Pons (tissue), 1 donor: ENCODE results near the gene TBCA.

Experiments
- DNase-seq: peaks from one replicate; pipeline ENCODE4 v3.0.0-alpha.2; 2016; ENCODE audit warnings: low spot score

The TBCA gene, protein sequence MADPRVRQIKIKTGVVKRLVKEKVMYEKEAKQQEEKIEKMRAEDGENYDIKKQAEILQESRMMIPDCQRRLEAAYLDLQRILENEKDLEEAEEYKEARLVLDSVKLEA

DNA sequence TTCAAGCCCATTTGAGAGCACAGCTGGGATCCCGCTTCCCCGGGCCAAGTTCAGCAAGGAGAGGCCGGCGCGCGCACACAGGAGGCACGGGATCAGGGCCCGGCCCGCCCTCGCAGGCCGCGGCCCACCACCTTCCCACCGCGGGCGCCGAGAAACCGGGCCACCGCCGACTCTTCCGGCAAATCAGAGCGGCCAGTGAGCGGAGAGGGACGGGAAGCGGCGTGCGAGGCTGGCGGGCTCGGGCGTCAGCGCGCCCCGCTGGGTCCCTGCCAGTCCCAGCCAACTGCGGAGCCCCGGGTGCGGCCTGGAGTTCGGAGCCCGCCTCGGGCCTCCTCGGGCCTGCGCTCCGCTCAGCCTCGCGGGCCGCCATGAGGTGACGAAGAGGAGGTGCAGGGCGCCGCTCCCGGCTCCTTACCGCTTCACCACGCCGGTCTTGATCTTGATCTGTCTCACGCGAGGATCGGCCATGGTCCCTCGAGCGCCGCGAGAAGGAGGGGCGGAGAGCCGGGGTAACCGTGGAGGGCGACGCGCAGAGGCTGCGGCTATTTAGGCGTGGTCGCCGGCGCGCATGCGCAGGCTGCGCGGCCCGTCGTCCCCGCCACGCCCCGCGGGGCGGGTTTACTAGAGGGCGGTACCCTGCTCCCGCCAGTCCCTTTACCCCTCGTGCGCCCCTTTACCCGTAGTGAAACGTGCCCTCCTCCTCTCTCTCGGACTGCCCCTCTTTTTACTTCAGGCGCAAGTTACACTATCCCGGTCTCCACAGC is at the start of gene TBCA:
TSS of gene TBCA (minus strand) at position 550 of the 764 bp plus-strand sequence. CDS start at position 468, 82 bp downstream.
- DNase-seq = peak; percentile 89

DNA sequence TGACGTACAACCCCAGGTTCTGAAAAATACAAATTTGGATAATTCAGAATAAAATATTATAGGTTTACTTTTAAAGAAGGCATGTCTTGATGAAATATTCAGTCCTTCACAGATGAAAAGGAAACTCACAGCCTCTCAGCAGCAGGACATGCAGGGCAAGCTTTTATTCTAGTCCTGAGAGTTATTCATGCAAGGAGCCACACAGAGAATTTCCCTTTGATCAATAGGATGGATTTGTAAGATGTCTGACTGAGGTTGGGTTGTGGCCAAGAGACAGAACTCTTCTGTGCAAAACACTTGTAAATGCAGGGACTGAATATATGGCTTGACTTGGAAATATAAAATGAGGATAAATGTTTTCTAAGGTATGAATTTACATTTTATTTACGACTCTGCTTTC is 48.8 kb upstream of the TBCA start:
- no peak for DNase-seq

DNA sequence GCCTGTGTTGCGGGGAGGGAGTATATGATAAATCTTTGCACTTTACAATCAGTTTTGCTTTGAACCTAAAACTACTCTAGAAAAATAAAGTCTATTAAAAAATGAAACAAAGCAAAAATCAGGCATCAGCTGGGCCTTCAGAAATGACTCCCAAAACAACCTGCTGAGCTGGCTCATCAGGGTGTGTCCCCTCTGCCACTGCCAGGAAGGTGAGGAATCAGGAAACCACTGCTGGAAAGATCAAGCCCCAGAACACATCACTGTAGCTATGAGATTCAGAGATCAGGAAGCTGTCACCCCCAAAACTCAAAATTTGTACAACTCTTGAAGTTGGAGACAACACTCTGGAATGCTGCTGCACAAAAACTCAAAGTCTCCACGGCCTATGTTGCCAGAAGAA is 40.5 kb upstream of the TBCA start:
- DNase-seq = no peak

DNA sequence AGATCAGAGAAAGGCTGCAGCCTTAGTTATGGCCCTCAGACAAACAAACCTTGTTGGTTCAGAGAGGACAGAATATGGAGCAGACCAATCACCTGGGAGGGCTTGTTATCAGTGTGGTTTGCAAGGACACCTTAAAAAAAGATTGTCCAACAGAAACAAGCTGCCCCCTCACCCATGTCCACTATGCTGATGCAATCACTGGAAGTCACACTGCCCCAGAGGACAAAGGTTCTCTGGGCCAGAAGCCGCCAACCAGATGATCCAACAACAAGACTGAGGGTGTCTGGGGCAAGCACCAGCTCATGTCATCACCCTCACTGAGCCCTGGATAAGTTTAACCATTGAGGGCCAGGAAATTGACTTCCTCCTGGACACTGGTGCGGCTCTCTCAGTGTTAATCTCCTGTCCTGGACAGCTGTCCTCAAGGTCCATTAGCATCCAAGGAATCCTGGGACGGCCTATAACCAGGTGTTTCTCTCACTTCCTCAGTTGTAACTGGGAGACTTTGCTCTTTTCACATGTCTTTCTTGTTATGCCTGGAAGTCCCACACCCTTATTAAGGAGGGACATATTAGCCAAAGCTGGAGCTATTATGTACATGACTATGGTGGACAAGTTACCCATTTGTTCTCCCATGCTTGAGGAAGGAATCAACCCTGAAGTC is 36.9 kb upstream of the TBCA start:
- DNase-seq = no peak

DNA sequence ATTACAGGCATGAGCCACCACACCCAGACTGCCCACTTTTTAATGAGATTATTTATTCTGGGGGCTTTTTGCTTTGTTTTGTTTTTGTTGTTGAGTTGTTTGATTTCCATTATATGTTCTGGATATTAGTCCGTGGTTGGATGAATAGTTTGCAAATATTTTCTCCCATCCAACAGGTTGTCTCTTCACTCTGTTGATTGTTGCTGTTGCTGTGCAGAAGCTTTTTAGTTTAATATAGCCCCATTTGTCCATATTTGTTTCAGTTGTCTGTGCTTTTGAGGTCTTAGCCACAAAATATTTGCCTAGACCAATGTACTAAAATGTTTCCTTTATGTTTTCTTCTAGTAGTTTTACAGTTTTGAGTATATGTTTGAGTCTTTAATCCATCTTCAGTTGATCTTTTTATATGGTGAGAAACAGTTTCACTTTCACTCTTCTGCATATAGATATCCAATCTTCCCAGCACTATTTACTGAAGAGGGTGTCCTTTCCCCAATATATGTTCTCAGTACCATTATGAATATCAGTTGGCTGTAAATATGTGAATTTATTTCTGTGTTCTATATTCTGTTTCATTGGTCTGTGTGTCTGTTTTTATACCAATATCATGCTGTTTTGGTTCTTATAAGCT is 30.2 kb upstream of the TBCA start:
- no peak for DNase-seq

DNA sequence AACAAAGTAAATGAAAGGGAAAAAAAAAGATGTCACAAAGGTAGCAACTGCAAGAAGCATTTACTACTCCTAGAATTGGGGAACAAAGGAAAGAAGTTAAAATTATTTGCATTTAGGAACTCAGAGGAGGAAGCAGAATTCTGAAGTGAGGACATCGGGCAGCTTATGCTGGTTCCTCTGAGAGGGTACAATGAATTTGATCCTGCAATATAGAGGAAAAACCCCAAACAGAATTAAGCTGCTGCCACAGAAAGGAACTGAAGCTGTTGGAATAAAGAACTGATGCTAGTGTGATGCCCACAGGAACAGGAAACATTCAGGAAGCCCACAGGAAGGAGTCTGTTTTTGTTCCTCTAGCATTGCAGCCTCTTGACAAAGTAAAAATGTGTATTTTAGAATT is 22.3 kb upstream of the TBCA start:
- no peak for DNase-seq

DNA sequence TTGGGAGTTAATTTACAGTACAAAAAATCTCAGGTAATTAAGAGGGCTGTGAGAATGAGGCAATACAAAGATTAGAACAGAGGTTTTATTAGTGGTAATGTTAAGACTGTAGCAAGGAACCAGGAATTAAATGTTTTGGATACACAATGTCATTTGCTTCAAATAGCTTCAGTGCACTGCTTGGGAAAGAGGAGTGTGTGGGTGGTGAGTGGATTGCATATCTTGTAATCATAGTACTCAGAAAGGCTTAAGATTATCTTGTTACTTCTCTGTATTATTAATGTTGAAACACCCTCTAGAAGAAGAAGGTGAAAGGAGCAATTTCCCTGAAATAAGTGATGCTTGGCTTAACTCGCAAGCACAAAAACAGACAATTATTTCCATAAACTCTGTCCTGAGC is 21.0 kb upstream of the TBCA start:
- no peak for DNase-seq

DNA sequence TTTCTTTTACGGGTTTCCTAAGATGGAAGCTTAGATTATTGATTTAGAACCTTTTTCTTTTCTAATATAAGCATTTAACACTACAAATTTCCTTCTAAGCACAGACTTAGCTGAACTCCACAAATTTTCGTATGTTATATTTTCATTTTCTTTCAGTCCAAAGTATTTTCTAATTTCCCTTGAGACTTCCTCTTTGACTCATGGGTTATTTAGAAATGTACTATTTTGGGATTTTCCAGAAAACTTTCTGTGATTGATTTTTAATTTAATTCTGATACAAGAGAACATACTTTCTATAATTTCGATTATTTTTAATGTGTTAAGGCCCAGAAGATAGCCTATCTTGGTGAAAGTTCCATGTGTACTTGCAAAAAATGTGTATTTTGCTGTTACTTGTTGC is 19.7 kb upstream of the TBCA start:
- no peak for DNase-seq

DNA sequence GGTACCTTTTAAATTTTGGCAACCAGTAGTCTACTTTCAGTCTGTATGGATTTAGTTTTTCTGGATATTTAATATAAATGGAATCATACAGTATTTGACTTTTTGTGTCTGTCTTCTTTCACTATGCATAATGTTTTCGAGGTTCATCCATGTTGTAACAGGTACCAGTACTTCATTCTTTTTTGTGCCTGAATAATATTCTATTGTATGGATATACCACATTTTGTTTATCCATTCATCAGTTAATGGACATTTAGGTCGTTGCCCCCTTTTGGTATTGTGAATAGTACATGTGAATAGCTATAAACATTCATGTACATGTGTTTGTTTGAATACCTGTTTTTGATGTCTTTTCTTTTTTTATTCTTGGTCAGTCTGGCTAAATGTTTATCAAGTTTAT is 19.1 kb upstream of the TBCA start:
- DNase-seq = no peak

DNA sequence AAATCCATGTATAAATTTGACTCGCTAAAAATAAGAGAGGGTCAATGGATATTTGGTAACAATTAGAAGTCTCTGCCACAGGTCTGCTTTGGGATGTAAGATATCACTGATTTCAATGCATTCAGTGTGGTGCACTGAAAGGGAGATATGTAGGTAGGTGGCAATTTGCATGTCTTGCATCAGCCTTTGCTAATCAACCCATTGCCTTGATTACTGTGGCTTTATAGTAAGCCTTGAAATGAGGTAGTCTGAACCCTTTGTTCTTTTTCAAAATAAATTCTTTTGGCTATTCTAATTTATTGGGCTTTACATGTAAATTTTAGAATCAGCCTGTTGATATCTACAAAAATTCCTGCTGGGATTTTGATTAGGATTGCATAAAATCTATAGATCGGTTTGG is 15.8 kb upstream of the TBCA start:
- no peak for DNase-seq

DNA sequence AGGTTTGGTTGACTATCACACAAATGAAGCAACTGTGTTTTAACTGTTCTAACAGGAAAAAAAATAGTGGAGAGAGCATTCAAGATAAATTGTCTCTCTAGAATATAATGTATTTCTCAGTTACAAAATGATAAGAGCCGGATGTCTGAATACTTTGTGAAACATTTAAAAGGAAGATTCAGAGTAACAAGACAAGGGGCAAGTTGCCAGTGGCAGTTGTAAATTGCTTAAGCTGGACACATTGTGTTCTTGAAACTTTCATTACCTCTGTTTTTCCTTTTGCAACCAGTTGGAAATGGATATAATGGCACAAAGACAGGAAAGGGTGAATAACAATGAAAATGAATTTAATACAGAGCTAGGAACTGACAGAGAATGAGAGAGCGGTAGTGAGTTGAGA is 15.2 kb upstream of the TBCA start:
- DNase-seq = no peak

DNA sequence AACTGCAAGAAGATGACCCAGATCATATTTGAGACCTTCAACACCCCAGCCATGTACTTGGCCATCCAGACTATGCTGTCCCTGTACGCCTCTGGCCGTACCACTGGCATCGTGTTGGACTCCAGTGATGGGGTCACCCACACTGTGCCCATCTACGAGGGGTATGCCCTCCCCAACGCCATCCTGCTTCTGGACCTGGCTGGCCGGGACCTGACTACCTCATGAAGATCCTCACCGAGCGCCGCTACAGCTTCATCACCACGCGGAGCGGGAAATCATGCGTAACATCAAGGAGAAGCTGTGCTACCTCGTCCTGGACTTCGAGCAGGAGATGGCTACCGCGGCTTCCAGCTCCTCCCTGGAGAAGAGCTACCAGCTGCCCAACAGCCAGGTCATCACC is 9.1 kb upstream of the TBCA start:
- no peak for DNase-seq

DNA sequence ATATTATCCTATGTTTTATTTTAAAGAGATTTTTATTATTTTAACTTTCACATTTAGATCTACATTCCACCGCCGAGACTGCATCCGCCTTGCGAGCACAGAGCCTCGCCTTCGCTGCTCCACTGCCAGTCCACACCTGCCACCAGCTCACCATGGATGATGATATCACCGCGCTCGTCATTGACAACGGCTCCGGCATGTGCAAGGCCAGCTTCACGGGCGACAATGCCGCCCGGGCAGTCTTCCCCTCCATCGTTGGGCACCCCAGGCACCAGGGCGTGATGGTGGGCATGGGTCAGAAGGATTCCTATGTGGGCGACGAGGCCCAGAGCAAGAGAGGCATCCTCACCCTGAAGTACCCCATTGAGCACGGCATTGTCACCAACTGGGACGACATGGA is 8.6 kb upstream of the TBCA start:
- DNase-seq = no peak

DNA sequence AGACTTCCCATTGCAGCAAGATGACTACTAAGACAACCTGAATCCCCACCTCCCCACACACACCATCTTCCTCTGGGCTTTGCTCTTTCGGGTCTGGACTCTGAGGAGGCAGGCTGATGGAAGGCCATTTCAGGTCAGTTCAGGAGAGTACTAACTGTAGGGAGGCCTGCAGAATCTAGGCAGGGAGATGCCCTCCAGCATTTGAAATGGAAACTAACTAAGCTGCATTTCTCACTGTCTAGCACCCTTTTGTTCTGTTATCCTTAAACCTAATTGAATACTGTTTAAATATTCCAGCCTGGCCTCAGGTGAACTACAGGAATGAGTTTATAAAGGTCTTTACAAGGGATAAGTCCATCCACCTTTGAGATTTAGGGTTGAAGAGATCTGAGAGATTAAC is 4.9 kb upstream of the TBCA start:
- no peak for DNase-seq

DNA sequence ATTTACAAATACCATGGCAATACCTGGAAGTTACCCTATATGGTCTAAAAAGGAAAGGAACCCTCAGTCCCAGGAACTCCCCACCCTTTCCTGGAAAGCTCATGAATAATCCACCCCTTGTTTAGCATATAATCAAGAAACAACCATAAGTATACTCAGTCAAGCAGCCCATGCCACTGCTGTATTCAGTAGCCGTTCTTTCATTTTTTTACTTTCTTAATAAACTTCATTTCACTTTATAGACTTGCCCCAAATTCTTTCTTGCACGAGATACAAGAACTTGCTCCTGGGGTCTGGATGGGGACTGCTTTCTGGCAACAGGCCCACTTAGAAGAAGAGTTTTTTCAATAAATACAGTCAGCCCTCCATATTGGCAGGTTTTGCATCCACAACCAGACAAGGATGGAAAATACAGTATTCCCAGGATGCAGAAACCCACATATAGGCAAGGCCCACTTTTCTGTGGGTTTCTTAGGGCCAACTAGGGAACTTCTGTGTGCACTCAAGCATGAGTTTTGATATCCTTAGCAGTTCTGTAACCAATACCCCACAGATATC is 2.8 kb upstream of the TBCA start:
- DNase-seq = no peak

DNA sequence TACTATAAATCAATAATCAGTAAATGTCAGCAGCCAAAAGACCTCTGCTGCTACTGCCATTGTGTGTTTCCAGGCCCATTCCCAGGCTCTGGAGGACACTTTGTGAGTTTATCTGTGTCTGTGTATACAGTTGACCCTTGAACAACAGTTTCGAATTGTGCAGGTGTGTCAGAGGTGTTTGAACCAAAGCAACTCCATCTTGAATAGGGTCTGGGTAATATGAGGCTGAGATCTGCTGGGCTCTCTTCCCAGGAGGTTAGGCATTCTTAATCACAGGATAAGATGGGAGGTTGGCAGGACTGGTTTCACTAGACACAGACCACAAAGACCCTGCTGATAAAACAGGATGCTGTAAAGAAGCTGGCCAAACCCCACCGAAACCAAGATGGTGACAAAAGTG is 2.3 kb upstream of the TBCA start:
- DNase-seq = no peak

DNA sequence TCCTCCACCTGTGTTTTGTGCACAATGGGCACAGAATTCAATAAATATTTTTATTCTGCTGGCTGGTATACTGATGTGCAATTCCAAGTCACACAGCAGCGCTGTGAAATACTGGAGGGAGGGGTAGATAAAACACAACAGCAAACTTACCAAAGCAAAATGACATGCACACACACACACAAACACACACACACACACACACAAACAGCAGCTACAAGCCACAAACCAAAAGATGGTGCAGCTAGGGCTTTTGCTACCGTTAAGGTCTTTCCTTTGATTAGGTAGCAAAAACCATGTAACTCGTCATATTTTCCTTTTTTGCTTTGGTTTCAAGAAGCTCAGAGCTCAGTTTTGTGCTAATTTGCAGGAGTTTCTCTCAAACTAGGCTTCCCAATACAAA is 1.8 kb upstream of the TBCA start:
- DNase-seq = no peak

DNA sequence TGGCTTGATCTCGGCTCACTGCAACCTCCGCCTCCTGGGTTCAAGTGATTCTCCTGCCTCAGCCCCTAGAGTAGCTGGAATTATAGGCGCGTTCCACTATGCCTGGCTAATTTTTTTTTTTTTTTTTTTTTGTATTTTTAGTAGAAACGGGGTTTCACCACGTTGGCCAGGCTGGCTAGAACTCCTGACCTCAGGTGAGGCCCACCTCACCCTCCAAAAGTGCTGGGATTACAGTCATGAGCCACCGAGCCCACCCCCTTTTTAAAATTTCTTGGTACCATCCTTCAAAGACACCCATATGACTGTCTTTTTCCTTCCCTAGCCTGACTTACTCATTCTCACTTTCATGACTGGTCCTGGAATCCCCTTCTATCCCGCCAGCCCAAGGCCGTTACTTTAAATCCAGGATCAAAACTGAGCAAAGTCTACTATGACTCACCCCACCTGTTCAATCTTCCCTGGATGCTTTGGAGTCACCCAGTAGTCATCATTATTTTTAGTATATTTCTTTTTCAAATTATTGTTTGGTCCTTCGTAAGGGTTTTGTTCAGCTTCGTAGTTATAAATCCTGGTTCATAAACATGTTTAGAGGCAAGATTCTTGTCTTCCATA is 1.2 kb upstream of the TBCA start:
- no peak for DNase-seq

DNA sequence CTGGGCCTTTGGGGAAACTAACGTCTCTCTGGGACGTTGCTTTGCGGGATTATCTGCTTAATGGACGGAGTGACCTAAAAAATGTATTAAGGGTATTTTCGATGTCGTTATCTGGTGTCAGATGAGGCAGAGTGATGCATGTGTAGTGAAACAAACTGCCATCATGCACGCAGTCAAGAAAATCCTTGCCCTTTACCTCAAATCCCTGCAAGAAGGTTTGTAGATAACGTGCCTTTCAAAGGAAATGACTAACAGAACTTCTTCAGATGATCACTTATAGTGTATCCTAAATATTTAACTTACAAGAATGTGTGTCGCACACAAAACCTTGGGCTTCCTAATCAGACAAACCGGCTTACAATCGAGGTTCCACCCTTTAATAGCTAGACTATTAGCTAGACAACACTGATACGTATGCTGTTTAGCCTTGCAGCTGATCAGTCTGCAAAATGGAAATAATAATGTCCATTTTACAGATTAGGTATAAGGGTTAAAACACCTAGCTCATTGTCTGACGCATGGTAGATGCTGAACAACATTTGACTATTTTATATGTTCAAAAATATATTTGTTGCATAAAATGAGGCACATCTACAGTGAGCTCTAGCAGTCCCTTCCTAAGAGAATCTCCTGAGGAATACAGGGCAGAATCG is 541 bp upstream of the TBCA start:
- no peak for DNase-seq

DNA sequence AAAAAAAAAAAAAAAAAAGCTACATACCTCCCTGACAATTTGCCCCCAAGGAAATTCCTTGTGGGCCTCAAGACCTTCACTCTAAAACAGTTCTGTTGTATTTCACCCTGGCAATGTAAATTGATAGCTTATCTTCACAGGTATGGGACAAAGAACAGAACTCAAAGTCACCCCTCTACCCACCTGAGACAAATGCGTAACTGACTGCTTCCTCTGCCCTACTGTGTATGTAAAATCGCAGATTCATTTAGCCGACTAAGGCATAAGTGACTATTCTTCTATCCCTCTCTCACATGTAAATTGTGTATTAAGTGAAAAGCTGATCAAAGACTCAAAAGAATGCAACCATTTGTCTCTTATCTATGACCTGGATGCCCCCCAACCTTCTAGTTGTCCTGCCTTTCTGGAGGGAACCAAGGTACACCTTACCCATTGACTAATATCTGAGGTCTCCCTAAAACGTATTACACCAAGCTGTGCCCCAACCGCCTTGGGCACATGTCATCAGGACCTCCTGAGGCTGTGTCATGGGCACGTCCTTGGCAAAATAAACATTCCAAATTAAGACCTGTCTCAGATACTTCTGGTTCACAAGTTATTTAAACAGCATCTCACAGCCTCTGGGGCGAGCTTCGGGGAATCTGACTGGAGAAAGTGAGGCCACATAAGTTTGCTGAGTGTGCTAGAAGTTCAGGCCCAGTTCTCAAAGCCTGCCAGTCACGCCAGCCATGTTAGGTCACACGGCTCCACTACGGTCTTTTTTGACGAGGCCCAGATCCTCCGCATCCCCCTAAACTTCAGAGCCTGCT is 954 bp downstream of the TBCA start:
- peak; percentile 50 for DNase-seq

DNA sequence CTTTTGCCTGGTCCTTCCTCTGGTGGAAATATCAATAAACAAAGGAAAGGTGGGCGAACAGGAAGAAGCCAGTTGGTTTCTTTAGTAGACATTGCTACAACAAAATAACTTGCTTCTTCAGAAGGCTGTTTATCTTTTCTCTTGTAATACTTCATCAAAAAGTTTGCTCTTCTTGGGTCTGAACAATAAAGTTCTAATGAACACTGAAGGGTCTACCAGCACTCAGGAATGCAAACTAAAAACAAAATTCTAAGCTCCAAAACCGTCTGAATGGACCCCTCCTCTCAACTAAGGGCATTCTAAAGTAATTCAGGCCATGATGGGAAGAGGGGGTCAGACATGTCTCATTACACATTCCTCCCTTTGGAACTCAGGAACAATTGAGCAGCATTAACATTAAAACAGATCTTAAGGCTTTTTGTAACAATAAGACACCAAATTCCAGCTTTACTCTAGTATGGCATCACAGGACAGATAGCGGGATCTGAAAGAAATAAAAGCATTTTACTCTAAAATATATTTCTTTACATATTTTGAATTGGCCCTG is 2.3 kb downstream of the TBCA start:
- no peak for DNase-seq
